GM21825 (cell line): ENCODE data around the gene TBC1D8B.
"Not testable (repeated sequence)": the region's sequence is repeated elsewhere in the genome, so short reads cannot be mapped to it uniquely, and the experiment has no call there.

Source experiments
- ATAC-seq: cut with Tn5 transposase; IDR thresholded peaks from one replicate; pipeline ENCODE4 v1.9.1; 2021; ENCODE audit warnings: mild to moderate bottlenecking, moderate library complexity; ENCODE audit not compliant: unreplicated experiment

Gene TBC1D8B

GRCh38 chrX:106802388-106803275 is at the start of gene TBC1D8B:
TSS of gene TBC1D8B (plus strand) at chrX:106802673. CDS start at chrX:106802854, 181 bp downstream.
- ATAC-seq: peak; percentile 96

- not testable (repeated sequence) for ATAC-seq
Measured at GRCh38 chrX:106769288-106769687, 33.2 kb upstream of the TBC1D8B start.

DNA sequence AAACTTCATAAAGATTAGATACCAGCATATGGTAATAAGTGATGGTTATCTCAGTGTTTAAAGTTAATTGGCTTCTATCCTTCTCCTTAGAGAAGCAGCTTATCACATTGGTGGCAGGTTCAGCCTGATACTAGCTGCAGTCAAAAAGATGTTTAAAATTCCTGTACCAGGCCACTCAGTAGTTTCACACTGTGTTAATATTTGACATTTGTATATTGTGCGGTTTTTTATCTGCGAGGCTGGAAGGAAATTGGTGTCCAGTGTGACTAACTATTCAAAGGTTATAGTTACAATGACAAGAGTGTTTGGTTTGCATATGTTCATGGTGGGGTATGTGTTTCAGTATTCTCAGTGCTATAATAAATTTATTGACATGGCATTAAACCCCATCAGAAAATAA is 27.5 kb upstream of the TBC1D8B start:
- ATAC-seq: no peak

GRCh38 chrX:106780264-106780663 is 22.2 kb upstream of the TBC1D8B start:
- no peak for ATAC-seq

- ATAC-seq: no peak
Measured at GRCh38 chrX:106780664-106781377, 21.7 kb upstream of the TBC1D8B start.

GRCh38 chrX:106783716-106784115 is 18.8 kb upstream of the TBC1D8B start:
- no peak for ATAC-seq

DNA sequence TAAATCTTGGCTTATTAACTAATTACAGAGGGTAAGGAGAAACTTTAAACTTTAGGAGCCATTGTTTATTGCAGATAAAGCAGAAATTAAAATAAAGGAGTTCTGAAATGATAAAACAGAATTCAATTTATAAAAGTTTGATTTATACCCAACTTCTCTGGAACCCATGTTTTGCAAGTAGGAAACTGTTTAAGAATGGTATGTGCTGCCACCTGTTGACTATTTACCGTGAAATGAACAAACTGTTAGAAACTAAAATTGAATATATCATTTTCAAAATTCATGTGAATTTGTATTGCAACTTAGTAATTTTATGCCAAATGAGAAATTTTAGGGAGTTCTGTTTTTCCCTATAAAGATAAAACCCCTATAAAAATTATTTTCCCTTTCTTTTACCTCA is 11.0 kb upstream of the TBC1D8B start:
- no peak for ATAC-seq

DNA sequence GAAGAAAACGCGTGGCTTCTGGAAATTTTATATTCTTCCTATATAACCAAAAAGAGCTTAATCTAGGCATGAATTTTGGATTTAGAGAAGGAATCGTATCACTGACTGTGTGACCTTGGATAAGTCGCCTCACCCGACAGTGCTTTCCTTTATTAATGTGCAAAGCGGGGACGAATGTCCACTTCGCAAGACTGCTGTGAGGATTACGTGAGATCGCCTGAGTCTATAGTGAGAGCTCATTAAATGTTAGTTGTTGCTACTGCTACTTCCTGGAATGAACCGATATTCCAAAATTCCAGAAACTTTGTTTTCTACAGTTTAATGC is 448 bp upstream of the TBC1D8B start:
- peak; percentile 16 for ATAC-seq

DNA sequence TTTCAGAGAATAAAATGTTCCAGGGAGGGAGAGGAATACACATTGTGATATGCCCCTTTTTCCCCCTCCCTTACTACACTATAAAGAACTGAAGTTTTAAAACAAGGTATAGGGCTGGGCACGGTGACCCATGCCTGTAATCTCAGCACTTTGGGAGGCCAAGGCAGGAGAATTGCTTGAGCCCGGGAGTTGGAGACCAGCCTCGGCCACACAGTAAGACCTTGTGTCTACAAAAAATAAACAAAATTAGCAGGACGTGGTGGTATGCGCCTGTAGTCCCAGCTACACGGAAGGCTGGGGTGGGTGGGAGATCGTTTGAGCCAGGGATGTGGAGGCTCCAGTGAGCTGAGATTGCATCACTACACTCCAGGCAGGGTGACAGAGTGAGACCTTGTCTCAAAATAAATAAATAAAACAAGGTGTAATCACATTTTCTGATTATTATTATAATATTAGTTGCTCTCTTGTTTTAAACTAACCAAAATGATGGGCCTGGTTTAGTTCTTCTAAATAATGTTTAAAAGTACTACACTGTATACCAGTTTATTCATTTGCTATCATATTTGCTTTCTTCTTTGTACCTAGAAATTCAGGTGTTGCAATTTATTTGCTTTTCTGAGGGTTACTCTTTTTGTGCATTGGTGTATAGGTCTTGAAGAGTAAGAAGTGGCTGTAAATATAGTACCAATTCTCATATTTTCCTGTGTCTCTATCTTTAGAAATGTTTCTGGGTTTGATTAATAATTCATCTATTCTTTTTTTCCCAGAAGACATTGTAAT is 8.8 kb downstream of the TBC1D8B start:
- ATAC-seq: no peak

- not testable (repeated sequence) for ATAC-seq
Measured at GRCh38 chrX:106812930-106813329, 10.5 kb downstream of the TBC1D8B start.

DNA sequence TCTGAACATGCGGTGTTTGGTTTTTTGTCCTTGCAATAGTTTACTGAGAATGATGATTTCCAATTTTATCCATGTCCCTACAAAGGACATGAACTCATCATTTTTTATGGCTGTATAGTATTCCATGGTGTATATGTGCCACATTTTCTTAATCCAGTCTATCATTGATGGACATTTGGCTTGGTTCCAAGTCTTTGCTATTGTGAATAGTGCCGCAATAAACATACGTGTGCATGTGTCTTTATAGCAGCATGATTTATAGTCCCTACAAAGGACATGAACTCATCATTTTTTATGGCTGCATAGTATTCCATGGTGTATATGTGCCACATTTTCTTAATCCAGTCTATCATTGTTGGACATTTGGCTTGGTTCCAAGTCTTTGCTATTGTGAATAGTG is 11.6 kb downstream of the TBC1D8B start:
- not testable (repeated sequence) for ATAC-seq

GRCh38 chrX:106862972-106863688 is 60.7 kb downstream of the TBC1D8B start:
- ATAC-seq: no peak

GRCh38 chrX:106863697-106864096 is 61.2 kb downstream of the TBC1D8B start:
- ATAC-seq: no peak

DNA sequence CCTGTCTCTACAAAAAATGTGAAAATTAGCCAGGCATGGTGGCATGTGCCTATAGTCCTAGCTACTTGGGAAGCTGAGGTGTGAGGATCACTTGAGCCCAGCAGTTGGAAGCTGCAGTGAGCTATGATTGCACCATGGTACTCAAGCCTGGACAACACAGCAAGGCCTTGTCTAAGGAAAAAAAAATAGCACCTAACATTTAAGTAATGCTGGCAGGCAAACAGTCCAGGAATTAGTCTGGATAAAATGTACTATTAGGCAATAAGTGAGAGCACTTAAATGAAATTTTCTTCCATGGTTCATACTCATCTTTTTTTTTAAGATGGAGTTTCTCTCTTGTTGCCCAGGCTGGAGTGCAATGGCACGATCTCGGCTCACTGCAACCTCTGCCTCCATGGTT is 70.3 kb downstream of the TBC1D8B start:
- not testable (repeated sequence) for ATAC-seq

- no peak for ATAC-seq
Measured at GRCh38 chrX:106874075-106874474, 71.6 kb downstream of the TBC1D8B start.

- no peak for ATAC-seq
Measured at GRCh38 chrX:106875151-106875550, 72.7 kb downstream of the TBC1D8B start.

DNA sequence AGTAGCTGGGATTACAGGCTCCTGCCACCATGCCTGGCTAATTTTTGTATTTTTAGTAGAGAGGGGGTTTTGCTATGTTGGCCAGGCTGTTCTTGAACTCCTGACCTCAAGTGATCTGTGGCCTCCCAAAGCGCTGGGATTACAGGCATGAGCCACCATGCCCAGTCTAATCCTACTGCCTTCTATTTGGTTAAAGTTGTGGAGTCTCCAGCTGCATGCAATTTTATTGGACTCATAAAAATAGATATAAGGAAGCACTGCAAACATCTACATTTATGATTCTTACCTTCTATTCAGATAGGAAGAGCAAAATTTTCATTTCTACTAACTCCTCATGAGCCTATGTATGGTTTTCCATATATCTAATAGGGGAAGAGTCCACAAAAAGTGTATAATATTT is 87.0 kb downstream of the TBC1D8B start:
- no peak for ATAC-seq

GRCh38 chrX:106891762-106892460 is 89.4 kb downstream of the TBC1D8B start:
- ATAC-seq: no peak

GRCh38 chrX:106894392-106894909 is 92.0 kb downstream of the TBC1D8B start:
- ATAC-seq: peak; percentile 83

GRCh38 chrX:106894978-106895452 is 92.5 kb downstream of the TBC1D8B start:
- ATAC-seq: no peak
